NOMO-1 treated with DMSO at 0.1 percent for 48 hours (cell line): ENCODE results near the gene MXI1.

Source experiments
- DNase-seq: peaks from one replicate; lab custom pipeline; 2025; ENCODE audit not compliant: unreplicated experiment; lab: John Stamatoyannopoulos, UW

MXI1 gene

DNA sequence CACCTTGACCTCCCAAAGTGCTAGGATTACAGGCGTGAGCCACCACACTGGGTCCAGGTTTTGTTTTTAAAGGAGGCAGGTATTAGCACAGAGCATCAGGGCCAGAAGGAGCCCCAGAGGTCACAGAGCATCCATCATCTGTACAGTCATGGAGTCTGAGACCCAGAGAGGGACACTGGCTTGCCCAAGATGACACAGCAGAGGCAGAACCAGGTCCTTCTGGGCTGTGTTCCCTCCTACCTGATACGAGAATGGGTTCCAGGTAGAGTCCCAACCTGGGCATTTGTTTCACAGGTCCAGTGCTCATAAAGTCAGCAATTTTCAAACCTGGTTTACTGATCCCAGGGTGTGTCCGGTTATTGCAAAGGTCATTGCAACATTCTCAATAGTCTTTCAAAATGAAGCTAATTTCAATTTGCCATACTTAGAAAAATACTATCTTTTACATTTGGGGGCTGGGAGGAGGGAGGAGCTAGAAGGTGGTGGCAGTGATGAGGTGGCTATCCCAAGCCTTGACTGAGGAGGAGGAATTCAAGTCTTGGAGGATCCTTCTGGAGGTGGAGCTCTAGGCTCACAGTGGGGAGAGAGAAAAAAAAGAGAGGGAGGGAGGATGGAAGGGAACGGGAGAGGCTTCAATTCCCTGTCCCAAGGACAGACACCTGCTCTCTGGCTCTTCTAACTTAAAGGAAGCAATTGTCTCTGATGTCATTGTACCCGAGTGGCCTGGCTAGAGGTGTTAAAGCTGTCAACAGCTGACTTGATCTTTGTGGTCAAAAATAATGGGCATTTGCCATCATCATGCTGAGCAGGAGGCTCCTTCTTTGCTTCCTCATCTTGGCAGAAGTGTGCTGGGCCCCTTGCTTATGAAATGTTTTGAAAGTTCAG lies 8.1 kb downstream of the MXI1 start:
- peak; percentile 89 for DNase-seq

DNA sequence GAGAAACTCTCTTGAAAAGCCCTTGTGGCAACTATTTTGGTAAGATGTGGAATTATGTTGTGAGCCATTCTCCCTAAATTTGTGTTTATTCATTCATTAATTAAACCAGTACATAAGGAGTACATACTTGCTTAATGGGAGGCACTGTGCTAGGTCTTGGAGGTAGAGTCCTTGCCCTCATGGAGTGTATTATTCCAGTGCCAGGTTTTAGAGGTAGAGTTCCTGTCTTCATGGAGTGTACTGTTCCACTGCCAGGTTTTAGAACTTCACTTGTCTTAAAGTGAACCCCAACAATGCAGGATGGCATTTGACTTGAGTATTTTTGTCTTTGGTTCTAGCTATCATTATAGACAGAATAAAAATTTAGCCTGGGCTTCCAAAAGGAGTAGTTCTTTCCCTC lies 8.8 kb downstream of the MXI1 start:
- no peak for DNase-seq

DNA sequence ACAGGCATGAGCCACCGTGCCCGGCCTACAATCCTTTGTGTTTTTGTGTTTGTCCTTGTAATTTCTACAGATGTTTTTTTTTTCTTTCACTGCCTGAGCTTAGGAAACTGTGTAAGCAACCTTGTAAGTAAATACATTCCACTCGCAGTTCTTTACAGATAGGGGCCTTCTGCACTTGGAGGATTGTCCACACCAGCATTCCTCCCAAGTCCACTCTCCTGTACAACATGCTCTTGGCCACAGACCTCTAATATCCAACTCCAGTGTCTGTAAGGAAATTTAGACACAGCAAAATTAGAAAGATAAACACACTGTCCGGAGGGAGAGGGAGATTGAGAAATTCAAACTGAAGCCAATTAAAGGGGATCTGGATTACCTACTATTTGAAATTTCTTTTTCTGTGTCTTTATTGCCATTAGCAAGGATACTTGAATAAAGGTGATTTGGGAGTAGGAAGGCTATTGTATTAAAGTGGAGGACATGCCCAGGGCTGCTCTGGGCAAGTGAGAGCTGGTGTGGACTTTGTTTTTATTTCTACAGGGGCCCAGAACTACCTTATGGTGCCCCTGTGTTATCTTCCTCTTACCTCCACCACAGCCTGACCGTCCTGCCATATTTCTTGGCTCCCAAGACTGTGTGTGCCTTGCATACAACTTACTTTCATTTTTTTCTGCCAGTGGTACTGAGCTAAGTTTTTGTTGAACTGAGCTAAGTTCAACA lies 9.7 kb downstream of the MXI1 start:
- no peak for DNase-seq

DNA sequence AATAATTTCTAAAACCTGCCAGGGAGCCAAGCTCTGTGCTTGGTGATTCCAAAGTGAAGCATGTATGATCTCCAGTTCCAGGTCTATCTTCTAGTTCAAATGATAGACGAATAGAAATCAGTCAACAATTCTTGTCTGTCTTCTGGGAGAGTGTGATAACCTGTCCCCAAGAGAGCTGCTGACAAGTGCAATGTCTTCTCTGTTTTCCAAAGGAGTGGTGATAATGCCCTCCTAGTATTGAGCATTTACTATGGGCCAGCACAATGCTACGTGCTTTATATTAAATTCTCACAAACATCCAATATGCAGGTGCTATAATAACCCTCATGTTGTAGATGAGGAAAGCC lies 10.2 kb downstream of the MXI1 start:
- no peak for DNase-seq

DNA sequence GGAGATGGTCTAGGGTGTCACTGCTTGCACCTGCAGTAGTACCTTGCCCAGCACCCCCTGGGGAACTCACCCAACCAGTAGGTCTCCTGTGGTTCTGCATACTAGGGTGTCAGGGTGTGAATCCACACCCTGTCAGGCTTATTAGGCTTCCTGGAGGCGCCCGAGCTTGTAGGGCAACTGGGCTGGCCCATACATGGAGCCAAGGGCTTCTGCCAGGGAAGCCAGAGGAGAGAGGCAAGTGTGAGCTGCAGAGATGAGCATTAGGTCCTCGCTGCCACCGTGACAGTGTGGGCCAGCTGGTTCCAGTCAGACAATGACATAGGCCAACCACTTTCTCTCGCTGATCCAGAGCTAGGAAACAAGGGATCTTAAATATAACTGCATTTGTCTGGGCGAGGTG lies 11.2 kb downstream of the MXI1 start:
- peak; percentile 32 for DNase-seq

DNA sequence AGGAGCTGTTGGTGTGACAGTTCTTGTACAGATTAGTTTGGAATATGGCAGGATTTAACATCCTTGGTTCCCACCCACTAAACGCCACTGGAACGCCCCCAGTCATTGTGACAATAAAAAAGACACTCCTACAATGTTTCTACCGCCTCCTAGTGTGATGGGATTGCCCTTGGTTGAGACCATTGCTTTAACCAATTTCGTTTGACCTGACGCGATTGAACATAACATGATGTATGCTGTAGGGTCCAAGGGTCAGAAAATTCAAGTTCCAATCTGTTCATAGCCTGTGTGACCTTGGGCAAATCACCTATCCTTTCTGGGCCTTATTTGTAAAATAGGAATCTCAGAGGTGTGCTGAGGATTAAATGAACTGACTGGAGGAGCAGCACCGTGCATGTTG lies 12.5 kb downstream of the MXI1 start:
- DNase-seq: no peak

DNA sequence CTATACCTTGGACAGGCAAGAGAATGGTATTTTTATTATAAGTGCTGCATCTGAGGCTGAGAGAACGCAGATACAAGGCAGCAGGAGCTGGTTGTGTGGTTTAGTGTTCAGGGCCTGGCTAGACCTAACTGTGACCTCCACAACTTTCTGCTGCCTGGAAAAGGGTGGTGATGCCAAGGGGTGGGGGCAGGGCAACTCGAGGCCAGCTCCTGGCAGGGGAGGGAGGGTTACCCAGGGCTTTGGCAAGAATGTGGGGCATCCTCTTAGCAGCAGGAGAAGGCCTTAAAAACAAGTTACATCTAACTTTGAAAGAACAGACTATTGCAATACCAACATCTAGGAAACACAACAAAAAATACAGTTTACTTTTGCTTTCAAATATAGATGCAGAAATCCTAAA lies 13.0 kb downstream of the MXI1 start:
- DNase-seq: no peak

DNA sequence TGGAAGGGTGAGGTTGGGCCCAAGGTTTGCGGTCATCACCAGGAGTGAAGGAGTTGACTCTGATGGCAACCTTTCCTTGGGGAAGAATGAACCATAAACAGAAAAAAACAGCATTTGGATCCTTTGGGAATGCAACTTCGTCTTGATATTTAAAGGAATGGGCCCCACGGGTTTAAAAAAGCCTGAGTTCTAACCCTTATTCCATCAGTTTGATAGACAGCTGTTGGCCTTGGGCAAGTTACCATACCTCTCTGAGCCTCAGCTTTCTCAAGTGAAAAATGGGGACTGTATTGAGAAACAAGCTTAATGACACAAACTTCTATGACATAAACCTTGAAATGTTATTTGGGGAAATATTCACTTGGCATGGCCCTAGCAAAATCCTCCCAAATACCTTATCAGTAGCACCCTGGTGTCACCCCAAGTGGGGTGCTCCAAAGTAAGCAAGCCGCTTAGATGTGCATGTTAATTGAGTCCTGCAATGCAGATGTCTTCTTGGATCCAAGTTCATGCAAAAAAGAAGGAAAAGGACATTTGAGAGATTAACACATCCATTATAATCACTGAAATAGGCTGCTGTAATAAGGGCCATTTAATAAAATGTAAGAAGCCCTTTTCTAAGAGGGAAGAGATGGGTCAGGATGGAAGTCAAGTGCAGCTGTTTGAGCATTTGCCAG lies 13.8 kb downstream of the MXI1 start:
- DNase-seq: no peak

DNA sequence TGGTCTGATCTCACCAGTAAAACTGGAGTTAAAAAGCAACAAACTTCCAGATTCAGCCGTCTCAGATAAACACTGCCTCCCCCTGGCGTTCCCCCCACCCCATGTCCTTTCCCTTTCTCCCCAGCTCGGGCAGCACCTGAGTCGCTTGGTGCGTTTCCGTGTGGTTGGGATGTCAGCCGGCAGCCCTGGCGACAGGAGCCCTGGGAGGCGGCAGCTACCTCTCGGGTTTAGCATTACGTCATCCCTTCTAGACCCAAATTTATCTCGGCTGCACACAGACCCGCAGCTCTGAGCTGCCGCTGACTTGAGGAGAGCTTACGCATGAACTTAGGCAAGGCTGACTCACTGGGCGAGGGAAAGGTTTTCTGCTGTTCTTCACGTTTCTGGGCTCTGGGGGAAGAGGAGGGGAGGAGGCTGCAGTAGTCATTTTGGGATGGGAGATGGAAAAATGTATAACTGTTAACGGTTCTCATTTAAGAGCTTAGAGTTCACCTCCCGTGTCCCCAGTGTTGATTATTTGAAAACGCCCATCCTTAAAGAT lies 14.4 kb downstream of the MXI1 start:
- peak; percentile 92 for DNase-seq

DNA sequence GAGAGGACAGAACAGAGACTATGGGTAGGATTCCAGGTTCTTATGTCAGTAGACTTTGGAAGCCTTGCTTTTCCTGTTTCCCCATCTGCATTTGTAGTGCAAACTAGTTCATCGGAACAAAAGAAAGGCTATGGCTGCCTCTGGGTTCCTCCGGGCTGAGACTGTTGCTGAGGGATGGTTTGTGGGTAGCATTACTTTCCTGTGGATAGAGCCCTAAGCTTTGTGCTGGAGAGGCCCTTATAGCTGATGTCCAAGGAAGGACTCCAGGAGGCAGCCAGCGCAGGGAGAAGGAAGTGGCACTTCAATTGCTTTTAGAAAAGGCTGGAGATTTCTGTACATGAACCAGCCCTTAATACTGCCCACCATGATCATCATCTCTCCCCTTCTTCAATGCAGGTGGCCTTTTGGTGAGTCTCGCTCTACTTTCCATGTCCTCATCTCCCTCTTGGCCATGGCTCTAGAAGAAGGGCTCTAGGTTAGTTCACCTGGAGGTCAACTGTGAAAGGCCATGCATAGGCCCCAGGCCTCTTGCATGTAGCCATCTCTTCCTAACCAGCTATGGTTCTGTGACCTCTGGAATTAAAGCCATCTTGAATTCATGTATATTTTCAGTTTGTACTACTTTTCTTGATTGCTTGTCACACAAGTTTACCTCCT lies 15.4 kb downstream of the MXI1 start:
- no peak for DNase-seq

DNA sequence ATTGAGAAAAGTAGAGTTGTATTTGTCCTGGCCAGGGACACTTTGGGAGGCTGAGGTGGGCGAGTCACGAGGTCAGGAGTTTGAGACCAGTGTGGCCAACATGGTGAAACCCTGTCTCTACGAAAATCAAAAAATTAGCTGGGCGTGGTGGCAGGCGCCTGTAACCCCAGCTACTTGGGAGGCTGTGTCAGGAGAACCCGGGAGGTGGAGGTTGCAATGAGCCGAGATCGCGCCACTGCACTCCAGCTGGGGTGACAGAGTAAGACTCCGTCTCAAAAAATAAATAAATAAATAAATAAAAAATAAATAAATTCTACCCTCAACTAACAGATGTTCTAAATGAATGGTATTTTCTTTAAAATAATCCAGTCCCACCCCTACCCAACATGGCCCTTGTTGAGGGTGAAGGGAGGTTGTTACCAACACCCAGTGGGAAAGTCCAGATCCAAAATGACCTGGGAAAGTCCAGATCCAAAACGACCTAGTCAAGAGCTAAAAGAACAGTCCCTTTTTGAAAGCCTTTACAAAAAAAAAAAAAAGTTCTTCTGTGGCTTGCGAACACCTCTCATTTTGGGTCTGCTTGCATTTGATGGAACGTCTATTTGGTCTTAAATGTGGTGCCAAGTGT lies 16.0 kb downstream of the MXI1 start:
- no peak for DNase-seq

DNA sequence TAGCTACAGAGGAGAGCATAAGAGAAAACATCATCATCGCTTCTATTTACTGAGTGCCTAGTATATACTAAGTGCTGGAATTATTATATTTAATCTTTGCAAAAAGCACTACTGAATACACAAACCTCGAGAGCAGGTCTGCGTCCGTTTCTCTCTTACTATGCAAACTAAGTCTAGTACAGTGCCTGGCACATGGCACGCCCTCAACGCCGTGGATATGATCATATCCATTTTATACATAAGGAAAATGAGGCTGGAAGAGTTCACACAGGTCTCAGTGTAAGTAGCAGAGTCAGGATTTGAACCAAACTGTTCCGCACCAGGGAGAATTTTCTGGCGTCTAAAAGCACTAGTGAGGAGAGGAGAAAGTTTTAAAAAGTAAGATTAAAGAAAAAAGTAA lies 17.6 kb downstream of the MXI1 start:
- DNase-seq: no peak

DNA sequence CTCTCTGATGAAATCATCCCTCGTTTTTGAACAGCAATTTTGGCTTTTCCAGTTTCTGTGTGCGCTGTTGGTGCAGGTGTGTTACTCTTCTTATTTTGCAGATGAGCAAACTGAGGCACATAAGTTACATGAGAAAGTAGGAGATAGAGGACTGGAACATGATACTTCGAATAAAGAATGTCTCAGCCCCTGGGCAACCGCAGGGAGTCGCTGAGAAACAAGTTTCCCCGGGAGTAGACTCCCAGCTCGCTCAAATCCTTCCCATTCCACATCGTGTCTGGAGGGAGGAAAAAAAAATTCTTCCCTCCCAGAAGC lies 18.0 kb downstream of the MXI1 start:
- no peak for DNase-seq

DNA sequence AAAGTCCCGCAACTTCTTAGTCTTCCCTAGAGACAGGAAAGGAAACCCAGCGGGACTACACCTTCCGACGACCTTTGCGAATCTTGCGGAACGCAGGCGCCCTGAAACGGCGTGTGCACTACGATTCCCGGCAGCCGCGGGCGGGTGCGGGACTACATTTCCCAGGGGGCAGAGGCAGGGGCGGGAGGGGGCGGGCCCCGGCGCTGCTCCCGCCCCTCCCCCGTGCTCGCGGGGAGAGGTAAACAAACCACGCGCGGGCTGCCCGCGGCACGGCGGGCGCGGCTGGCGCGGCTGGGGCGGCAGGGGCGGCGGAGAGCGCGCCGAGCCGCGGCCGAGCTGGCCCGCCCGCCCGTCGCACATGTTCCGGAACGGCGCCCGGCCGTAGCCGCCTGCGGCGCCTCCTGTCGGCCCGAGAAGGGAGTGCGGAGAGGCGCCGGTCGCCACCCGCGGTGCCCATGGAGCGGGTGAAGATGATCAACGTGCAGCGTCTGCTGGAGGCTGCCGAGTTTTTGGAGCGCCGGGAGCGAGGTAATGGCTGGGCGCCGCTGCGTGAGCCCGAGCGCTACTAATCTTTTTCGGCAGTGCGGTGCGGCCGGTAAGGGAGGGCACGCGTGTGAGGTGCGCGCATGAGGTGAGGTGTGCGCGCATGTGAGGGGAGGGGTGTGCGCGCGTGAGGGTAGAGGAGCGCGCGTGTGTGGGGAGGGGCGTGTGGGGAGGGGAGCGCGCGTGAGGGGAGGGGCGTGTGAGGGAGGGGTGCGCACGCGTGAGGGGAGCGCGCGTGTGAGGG lies 18.5 kb downstream of the MXI1 start:
- DNase-seq: peak; percentile 87

DNA sequence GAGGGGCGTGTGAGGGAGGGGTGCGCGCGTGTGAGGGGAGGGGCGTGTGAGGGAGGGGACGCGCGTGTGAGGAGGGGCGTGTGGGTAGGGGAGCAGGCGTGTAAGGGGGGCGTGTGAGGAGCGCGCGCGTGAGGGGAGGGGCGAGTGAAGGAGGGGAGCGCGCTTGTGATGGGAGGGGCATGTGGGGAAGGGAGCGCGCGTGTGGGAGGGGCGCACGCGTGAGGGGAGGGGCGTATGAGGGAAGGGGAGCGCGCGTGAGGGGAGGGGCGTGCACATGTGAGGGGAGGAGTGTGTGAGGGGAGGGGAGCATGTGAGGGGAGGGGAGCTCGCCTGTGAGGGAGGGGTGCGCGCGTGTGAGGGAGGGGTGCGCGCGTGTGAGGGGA lies 19.1 kb downstream of the MXI1 start:
- peak; percentile 87 for DNase-seq

DNA sequence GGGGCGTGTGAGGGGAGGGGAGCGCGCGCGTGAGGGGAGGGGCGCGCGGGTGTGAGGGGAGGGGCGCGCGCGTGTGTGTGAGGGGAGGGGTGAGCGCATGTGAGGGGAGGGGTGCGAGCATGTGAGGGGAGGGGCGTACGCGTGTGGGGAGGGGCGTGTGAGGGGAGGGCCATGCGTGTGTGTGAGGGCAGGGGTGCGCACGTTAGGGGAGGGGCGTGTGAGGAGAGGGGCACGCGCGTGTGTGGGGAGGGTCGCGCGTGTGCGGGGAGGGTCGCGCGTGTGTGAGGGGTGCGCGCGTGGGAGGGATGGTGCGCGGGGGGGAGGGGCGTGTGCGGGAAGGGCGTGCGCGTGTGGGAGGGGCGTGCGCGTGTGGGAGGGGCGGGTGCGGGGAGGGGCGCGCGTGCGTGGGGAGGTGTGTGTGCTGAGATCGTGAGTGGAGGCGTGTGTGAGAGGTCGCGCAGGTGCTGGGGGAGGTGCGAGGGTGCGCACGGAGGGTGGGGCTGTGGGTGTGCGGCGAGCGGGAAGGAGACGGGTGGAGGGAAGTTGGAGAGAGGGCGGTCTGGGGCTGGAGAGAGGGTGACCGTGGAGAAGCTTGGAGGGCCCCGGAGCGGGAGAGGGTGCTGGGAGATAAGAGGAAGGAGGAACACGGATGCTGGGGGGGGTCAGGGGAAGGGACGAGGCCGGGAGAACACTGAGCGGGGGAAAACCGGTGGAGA lies 19.7 kb downstream of the MXI1 start:
- DNase-seq: peak; percentile 87

DNA sequence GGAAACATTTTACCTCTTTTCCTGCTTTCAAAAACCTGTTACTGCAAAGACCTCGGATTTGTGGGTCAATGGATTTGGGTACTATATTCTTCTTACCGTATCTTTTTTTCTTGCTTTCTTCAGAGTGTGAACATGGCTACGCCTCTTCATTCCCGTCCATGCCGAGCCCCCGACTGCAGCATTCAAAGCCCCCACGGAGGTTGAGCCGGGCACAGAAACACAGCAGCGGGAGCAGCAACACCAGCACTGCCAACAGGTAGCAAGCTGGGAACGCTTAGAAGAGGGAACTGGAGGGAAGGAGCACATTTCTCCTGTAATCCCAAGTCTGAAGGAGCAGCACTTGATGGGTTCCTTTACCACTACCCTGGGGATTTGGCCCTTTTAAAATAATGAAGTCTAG lies 20.7 kb downstream of the MXI1 start:
- no peak for DNase-seq

DNA sequence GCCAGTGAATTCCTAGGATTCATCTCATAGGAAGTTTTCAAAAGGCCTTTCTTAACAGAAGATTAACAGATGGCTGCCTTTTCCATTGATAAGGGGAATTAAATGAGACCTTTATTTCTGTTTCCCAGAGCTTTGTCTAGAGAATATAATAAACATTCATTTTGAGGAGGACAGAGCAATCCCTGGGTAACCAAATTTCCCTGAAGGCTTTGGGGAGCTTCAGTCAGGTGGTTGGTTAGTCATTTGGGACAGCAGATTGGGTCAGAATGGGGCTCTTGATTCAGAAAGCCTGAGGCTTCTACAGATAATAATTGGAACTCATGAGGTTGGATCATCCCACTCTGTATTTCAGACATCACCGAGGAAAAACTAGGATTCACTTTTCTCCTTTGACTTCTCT lies 21.8 kb downstream of the MXI1 start:
- DNase-seq: no peak

DNA sequence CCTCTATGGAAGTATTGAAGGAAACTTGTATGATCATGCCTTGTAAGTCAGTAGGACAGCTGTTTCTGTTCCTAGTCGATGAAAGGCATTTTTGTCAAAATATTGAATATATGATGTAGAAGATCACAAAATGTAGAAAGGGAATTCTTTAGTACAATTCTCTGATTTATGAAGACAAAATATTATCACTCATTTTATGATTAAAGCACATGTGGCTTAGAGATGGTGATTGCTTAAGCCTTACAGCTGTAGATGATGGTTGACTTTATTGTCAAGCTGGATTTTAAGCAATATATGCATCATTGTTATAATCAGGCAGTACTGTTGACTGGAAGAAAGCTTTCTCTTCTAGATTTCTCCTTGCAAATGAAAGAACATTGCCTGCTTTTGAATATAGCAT lies 26.4 kb downstream of the MXI1 start:
- DNase-seq: no peak
